Right atrium auricular region (tissue), 2 donors: ENCODE measurements around the gene RBP7. TPM values are rescaled to one million over a fixed set of nuclear protein-coding genes. Genes with fewer than 3 reads are reported as not detected.

Source experiments
- DNase-seq: peaks from one replicate; pipeline ENCODE4 v3.0.0-alpha.2; 2019; ENCODE audit warnings: low spot score
- H3K27ac ChIP-seq, 2 donors: fragments of 200-600 bp; sonication (generic); 1 replicate in 1 of 2; 2 replicates in 1 of 2; pipeline ENCODE4 v1.5.1; 2016 to 2019
- H3K27me3 ChIP-seq, 2 donors: fragments of 200-600 bp; sonication (generic); one replicate each; pipeline versions ENCODE4 v1.5.1 to v1.6.0; 2017 to 2019
- H3K36me3 ChIP-seq: fragments of 200-600 bp; sonication (generic); one replicate; pipeline ENCODE4 v1.5.1; 2016
- H3K4me1 ChIP-seq, 2 donors: fragments of 200-600 bp; sonication (generic); one replicate each; pipeline versions ENCODE4 v1.5.1 to v1.6.0; 2017 to 2019
- H3K4me3 ChIP-seq, 2 donors: fragments of 200-600 bp; sonication (generic); 1 replicate in 1 of 2; 2 replicates in 1 of 2; pipeline ENCODE4 v1.5.1; 2017 to 2019; ENCODE audit warnings: mild to moderate bottlenecking in 1 of 2, moderate library complexity in 1 of 2
- H3K9me3 ChIP-seq, 2 donors: fragments of 200-600 bp; sonication (generic); one replicate each; pipeline ENCODE4 v1.5.1; 2019
- total RNA-seq, 2 donors: library from RNA; depleted of rRNA; stranded (reverse); fragments of >200 nt; gene quantifications; one replicate each; pipeline ENCODE4 v1.1.0, GENCODE V29; 2016
- TF ChIP-seq, protein P1 (sequence below), 2 donors: fragments of 200-600 bp; sonication (generic); IDR thresholded peaks; one replicate each; pipeline ENCODE4 v1.5.1; 2019; ENCODE audit warnings: antibody characterized with exemption in 2 of 2

The RBP7 gene
- total RNA-seq, 2 donors from 2014 or later, result 31.4 to 33.9 TPM

DNA sequence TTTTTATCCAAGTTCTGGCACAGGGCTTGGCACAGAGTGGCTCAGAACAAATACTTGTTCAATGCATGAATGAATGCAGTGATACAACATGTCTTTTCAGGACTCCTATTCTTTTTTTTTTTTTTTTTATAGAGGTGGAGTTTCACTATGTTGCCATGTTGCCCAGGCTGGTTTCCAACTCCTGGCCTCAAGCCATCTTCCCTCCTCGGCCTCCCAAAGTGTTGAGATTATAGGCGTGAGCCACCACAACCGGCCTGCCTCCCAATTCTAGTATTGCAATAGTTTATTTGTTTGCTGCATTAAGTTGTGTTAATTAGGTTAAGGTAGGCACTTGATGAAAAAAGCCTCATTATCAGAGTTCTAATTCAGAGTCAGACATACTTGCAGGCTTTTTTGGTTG lies 53.6 kb downstream of the RBP7 start:
- Histone ChIP-seq H3K36me3 (no peaks in the 10 kb centered on the region), H3K27ac (no peak overlapping the region), H3K27me3 (no peaks in the 10 kb centered on the region), H3K4me3 (no peak overlapping the region), H3K9me3 (no peaks in the 10 kb centered on the region), H3K4me1 (peaks cover 0 to 54% of the 10 kb centered on the region in 2 donors)
- no peak for DNase-seq
- TF ChIP-seq, protein P1, sequence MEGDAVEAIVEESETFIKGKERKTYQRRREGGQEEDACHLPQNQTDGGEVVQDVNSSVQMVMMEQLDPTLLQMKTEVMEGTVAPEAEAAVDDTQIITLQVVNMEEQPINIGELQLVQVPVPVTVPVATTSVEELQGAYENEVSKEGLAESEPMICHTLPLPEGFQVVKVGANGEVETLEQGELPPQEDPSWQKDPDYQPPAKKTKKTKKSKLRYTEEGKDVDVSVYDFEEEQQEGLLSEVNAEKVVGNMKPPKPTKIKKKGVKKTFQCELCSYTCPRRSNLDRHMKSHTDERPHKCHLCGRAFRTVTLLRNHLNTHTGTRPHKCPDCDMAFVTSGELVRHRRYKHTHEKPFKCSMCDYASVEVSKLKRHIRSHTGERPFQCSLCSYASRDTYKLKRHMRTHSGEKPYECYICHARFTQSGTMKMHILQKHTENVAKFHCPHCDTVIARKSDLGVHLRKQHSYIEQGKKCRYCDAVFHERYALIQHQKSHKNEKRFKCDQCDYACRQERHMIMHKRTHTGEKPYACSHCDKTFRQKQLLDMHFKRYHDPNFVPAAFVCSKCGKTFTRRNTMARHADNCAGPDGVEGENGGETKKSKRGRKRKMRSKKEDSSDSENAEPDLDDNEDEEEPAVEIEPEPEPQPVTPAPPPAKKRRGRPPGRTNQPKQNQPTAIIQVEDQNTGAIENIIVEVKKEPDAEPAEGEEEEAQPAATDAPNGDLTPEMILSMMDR (IDR thresholded peaks at IDR 0.05), result no peak

DNA sequence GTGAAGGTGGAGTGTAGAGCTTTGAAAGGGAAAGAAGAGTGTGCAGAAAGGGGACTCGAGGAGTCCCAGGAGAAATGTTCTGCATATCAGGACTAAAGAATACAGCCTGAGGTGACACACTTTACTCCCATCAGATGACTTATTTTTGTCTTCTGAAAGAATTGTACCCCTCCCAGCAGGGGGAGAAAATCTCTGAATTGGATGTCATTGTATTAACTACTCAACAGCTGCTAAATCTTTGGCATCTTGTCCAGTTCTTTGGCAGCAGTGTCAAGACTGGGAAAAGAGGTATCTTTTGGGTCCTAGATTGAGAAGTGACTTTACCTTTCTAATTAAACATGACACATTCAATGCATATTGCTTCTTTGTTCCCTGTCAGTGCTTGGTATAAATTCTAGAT lies 54.6 kb downstream of the RBP7 start:
- no peak overlapping the region for H3K4me3 ChIP-seq
- no peak for DNase-seq
- TF ChIP-seq, protein P1 (IDR thresholded peaks at IDR 0.05), result no peak
- H3K27ac ChIP-seq, result no peak overlapping the region
- no peaks in the 10 kb centered on the region for H3K27me3 ChIP-seq
- peaks cover 0 to 53% of the 10 kb centered on the region in 2 donors for H3K4me1 ChIP-seq
- H3K9me3 ChIP-seq, result no peaks in the 10 kb centered on the region
- H3K36me3 ChIP-seq, result no peaks in the 10 kb centered on the region

DNA sequence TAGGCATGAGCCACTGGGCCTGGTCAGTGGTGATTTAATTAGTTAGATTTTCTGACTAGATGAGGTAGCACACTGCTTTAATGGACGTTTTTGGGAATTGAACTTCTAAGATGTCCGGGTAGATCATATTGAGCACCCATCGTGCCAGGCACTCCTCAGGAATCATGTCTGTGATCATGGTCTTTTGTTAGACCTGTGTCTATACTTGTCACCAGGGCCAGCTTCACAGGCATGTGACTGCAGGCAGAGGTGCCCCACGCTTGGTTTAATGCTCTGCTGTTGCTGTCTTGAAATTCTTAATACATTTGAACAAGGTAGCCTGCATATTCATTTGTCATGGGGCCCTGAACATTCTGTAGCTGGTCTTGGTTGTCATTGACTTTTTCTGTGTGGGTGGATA lies 55.3 kb downstream of the RBP7 start:
- no peak overlapping the region for H3K27ac ChIP-seq
- H3K4me3 ChIP-seq, result no peak overlapping the region
- H3K36me3 ChIP-seq, result no peaks in the 10 kb centered on the region
- TF ChIP-seq, protein P1 (IDR thresholded peaks at IDR 0.05), result no peak
- no peaks in the 10 kb centered on the region for H3K9me3 ChIP-seq
- DNase-seq, result no peak
- no peaks in the 10 kb centered on the region for H3K27me3 ChIP-seq
- H3K4me1 ChIP-seq, result peaks cover 0 to 51% of the 10 kb centered on the region in 2 donors

DNA sequence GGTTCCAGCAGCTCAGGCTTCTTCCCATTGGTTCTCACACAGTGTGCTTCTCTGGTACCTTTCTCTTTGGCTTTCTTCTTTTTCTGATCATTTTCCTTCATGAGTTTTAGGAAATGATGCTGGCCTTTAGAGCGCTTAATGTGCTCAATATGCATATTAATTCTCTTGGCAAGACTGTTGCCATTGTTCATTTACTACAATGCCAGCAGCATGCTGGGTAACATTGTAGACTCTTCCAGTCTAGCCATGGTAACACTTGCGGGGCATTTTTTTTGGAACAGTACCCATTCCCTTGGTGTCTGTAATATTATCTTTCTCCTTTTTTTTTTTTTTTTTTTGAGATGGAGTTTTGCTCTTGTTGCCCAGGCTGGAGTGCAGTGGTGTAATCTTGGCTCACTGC lies 57.4 kb downstream of the RBP7 start:
- Histone ChIP-seq H3K36me3 (no peaks in the 10 kb centered on the region), H3K4me3 (no peak overlapping the region), H3K27me3 (no peaks in the 10 kb centered on the region), H3K4me1 (peaks cover 0 to 58% of the 10 kb centered on the region in 2 donors), H3K9me3 (no peaks in the 10 kb centered on the region), H3K27ac (no peak overlapping the region)
- TF ChIP-seq, protein P1 (IDR thresholded peaks at IDR 0.05), result no peak
- DNase-seq, result no peak

DNA sequence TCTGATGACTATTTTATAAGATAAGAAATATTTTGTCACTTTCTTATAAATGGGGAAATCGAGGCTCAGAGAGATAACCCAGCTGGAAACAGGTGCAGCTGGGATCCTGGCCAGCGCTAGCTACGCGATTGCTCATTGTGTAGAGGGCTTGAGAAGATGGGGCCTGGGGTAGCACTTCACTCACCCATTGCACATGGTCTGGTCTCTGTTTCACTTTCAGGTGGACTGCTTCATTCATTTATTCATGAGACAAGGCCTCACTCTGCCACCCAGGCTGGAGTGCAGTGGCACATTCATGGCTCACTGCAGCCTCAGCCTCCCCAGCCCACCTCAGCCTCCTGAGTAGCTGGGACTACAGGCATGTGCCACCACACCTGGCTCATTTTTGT lies 59.6 kb downstream of the RBP7 start:
- Histone ChIP-seq H3K9me3 (no peaks in the 10 kb centered on the region), H3K27ac (no peak overlapping the region), H3K27me3 (no peaks in the 10 kb centered on the region), H3K4me1 (peaks cover 0 to 58% of the 10 kb centered on the region in 2 donors), H3K36me3 (no peaks in the 10 kb centered on the region), H3K4me3 (no peak overlapping the region)
- TF ChIP-seq, protein P1 (IDR thresholded peaks at IDR 0.05), result no peak
- no peak for DNase-seq

DNA sequence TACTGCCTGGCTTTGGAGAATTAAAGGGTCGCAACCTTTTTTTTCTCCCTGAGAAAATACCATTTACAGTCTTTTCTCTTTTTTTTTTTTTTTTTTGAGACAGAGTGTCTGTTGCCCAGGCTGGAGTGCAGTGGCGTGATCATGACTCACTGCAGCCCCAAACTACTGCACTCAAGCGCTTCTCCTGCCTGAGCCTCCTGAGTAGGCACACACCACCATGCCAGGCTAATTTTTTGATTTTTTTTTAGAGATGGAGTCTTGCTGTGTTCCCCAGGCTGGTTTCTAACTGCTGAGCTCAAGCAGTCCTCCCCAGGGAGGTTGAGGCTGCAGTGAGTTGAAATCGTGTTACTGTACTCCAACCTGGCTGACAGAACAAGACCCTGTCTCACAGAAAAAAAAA lies 60.3 kb downstream of the RBP7 start:
- DNase-seq, result no peak
- TF ChIP-seq, protein P1 (IDR thresholded peaks at IDR 0.05), result no peak
- peaks cover 0 to 51% of the 10 kb centered on the region in 2 donors for H3K4me1 ChIP-seq
- H3K36me3 ChIP-seq, result no peaks in the 10 kb centered on the region
- no peaks in the 10 kb centered on the region for H3K9me3 ChIP-seq
- H3K4me3 ChIP-seq, result no peak overlapping the region
- H3K27me3 ChIP-seq, result no peaks in the 10 kb centered on the region
- peak overlapping the region in 1 of 2 donors; percentile 27 for H3K27ac ChIP-seq
